ENCODE results near the gene ZBED4.

The ZBED4 gene

DNA sequence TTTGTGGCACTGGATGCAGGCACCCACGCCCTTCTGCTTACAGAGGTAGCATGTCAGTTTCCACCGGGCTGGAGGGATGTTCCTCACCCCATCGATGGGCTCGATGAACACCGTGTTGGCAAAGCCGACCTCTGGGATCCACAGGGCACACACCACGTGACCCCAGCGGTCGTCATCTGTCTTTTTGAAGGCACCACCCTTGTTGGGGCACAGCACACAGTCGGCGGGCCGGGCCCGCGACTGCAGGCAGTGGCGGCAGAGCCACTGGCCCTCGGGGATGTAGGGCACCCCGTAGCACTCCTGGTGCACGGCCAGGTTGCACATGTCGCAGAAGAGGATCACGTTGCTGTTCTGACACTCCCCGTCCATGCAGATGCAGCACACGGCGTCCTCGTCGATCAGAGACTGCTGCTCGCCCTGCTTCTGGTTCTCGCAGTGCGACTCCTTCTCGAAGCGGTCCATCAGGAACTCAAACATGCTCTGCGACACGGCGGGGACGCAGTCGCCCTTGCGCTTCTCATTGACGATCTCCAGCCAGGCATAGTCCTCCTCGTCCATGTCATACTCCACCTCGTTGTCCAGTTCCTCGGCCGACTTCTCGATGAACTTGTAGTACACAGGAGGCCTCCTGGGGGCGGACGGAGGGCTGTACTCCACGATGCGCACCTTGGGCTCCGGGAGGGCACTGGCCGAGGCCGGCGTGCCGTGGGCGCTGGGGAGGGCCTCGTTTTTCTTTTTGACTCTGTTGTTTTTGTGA lies 30.2 kb upstream of the ZBED4 start:
- no peak overlapping the region for H3K27ac ChIP-seq (ENCODE audit: low read depth, low read length, poor library complexity, severe bottlenecking)
- peaks cover 62% of the 10 kb centered on the region for H3K79me2 ChIP-seq (ENCODE audit: insufficient read depth, low read length)
- no peak overlapping the region for H3K4me3 ChIP-seq (ENCODE audit: low read depth, low read length, poor library complexity, severe bottlenecking)
- H3K9me2 ChIP-seq (ENCODE audit: low read depth, low read length), result no peaks in the 10 kb centered on the region
- no peaks in the 10 kb centered on the region for H3F3A ChIP-seq (ENCODE audit: insufficient read depth, low read length)
- no peaks in the 10 kb centered on the region for H3K27me3 ChIP-seq (ENCODE audit: insufficient read depth, low read length)
- no peak overlapping the region for H2AFZ ChIP-seq (ENCODE audit: low read length)
- H3K9me3 ChIP-seq (ENCODE audit: low read length), result no peaks in the 10 kb centered on the region
- no peak overlapping the region for H3K9ac ChIP-seq (ENCODE audit: low read length)
- H3K4me1 ChIP-seq (ENCODE audit: insufficient read depth, low read length, severe bottlenecking), result peaks cover 20% of the 10 kb centered on the region
- 0 out of 2 replicates have a peak, but pooled peaks cover 4% of the 10 kb centered on the region for H4K20me1 ChIP-seq (ENCODE audit: insufficient read depth, low read length)
- TF ChIP-seq CTCF (IDR thresholded peaks at IDR 0.05; ENCODE audit: low read length) (no peak), EZH2 (IDR thresholded peaks at IDR 0.05; ENCODE audit: borderline replicate concordance, low read length) (no peak)
- H3K4me2 ChIP-seq (ENCODE audit: low read length), result no peak overlapping the region
- H3K36me3 ChIP-seq (ENCODE audit: insufficient read depth, low read length), result peaks cover 70% of the 10 kb centered on the region

GRCh38 chr22:49824185-49824925 lies 29.3 kb upstream of the ZBED4 start:
- H3K4me2 ChIP-seq (ENCODE audit: low read length), result no peak overlapping the region
- no peak overlapping the region for H3K4me3 ChIP-seq (ENCODE audit: low read depth, low read length, poor library complexity, severe bottlenecking)
- H3K9me2 ChIP-seq (ENCODE audit: low read depth, low read length), result no peaks in the 10 kb centered on the region
- 0 out of 2 replicates have a peak, but pooled peaks cover 4% of the 10 kb centered on the region for H4K20me1 ChIP-seq (ENCODE audit: insufficient read depth, low read length)
- H3K9me3 ChIP-seq (ENCODE audit: low read length), result no peaks in the 10 kb centered on the region
- no peak overlapping the region for H2AFZ ChIP-seq (ENCODE audit: low read length)
- H3K9ac ChIP-seq (ENCODE audit: low read length), result no peak overlapping the region
- peaks cover 4% of the 10 kb centered on the region; the same call in 1 of the 2 replicates for H3F3A ChIP-seq (ENCODE audit: insufficient read depth, low read length)
- peaks cover 62% of the 10 kb centered on the region for H3K79me2 ChIP-seq (ENCODE audit: insufficient read depth, low read length)
- peaks cover 29% of the 10 kb centered on the region for H3K4me1 ChIP-seq (ENCODE audit: insufficient read depth, low read length, severe bottlenecking)
- H3K36me3 ChIP-seq (ENCODE audit: insufficient read depth, low read length), result peaks cover 61% of the 10 kb centered on the region
- H3K27me3 ChIP-seq (ENCODE audit: insufficient read depth, low read length), result no peaks in the 10 kb centered on the region
- TF ChIP-seq EZH2 (IDR thresholded peaks at IDR 0.05; ENCODE audit: borderline replicate concordance, low read length) (no peak), CTCF (IDR thresholded peaks at IDR 0.05; ENCODE audit: low read length) (no peak)
- no peak overlapping the region for H3K27ac ChIP-seq (ENCODE audit: low read depth, low read length, poor library complexity, severe bottlenecking)

- H3K27me3 ChIP-seq (ENCODE audit: insufficient read depth, low read length), result no peaks in the 10 kb centered on the region
- H4K20me1 ChIP-seq (ENCODE audit: insufficient read depth, low read length), result 0 out of 2 replicates have a peak, but pooled peaks cover 4% of the 10 kb centered on the region
- no peaks in the 10 kb centered on the region for H3K9me2 ChIP-seq (ENCODE audit: low read depth, low read length)
- no peak overlapping the region for H2AFZ ChIP-seq (ENCODE audit: low read length)
- no peaks in the 10 kb centered on the region for H3K9me3 ChIP-seq (ENCODE audit: low read length)
- H3K9ac ChIP-seq (ENCODE audit: low read length), result no peak overlapping the region; the same call in 1 of the 2 replicates
- H3K4me2 ChIP-seq (ENCODE audit: low read length), result peak overlapping the region; percentile 84; the same call in 1 of the 2 replicates
- peaks cover 56% of the 10 kb centered on the region for H3K36me3 ChIP-seq (ENCODE audit: insufficient read depth, low read length)
- peaks cover 35% of the 10 kb centered on the region for H3K4me1 ChIP-seq (ENCODE audit: insufficient read depth, low read length, severe bottlenecking)
- no peak overlapping the region for H3K27ac ChIP-seq (ENCODE audit: low read depth, low read length, poor library complexity, severe bottlenecking)
- TF ChIP-seq EZH2 (IDR thresholded peaks at IDR 0.05; ENCODE audit: borderline replicate concordance, low read length) (no peak), CTCF (IDR thresholded peaks at IDR 0.05; ENCODE audit: low read length) (no peak)
- peaks cover 9% of the 10 kb centered on the region; the same call in 1 of the 2 replicates for H3F3A ChIP-seq (ENCODE audit: insufficient read depth, low read length)
- peak overlapping the region; percentile 70 for H3K4me3 ChIP-seq (ENCODE audit: low read depth, low read length, poor library complexity, severe bottlenecking)
- H3K79me2 ChIP-seq (ENCODE audit: insufficient read depth, low read length), result peaks cover 61% of the 10 kb centered on the region
Observed at GRCh38 chr22:49824936-49825335, 28.7 kb upstream of the ZBED4 start.

All from OCI-LY1 (cell line).